Stimulated activated CD4-positive, alpha-beta T cell treated with anti-CD3 and anti-CD28 coated beads, Interleukin-4, amount 100 ng/mL, for 48 hours (primary cell): Measurements from ENCODE around the gene ATP10A.
A peak's percentile ranks its signal among the peaks of the same experiment; 100 is the strongest.

Experiments used
- DNase-seq, 2 donors: peaks; one replicate each; pipeline ENCODE4 v3.0.0-alpha.2; 2020; ENCODE audit warnings: low read depth in 2 of 2

ATP10A gene

DNA sequence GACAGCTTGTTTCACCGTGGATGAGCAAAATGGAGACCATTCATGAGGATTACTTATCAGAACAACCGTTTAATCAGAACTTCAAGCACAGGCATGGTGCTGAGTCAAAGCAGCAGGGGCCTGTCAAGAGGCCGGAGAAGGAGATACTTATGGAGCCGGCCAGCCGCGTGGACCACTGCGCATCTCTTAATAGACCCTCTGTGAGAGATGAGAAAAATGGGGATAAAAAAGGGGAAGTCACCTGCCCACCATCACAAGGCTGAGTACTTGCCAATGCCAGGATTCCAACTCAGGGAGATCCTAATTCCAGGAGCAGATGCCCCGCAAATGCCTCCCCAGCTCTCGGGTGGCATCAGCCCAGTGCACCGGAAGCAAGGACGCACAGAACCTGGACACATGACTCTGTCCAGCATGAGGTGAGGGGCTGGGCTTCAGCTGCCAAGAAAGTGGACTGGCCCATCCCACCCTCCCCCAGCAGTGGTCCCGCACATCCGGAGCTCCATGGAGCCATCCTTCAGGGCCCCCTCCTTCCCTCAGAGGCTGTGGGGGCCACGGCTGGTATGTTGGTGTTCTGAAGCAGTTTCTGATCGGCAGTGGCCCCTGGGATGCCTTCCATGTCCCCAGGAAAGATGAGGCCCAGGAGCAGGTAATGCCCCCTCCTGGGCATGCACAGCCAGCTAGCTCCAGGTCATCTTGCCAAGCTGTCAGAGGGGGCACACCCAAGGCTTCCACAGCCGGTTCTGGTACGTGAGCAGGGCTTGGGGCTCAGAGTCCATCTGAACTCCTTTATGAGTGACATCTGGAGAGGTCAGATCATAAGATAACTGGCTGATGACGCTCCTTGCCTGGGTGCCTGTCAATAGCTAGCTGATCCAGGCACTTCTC lies 143.8 kb downstream of the ATP10A start:
- DNase-seq = no peak

DNA sequence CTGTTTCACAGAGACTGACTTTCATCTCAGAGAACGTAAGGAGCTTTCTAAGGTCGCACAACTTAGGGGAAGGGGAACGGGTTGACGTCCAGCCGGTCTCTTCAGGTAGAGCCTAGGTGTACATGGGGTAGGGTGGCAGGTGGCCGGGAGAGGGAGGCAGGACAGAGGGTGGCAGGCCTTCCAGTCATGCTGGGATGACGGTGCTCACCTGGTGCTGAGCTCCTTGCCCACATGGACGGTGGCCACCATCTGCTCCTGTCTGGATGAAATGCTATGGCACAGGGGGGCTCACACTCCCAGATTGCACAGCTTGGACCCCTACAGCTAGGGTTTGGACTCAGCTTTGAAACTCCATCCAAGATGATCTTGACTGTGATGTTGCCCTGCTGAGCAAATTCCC lies 144.5 kb downstream of the ATP10A start:
- no peak for DNase-seq

DNA sequence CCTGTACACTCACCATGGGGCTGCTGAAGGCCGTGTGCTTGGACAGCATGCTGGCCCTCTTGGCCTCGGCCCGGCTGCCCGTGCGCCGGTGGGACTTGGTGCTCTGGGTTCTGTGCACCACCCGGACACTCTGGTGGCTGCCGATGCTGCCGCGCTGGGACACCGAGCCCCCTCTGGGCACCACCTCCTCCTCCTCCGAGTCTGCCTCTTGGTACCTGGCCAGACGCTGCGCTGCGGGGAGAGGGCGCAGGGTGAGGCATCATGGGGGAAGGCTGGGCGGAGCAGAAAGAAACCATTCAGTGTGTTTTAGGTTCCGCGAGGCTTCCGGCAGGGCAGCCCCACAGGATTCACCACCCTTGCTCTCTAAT lies 145.0 kb downstream of the ATP10A start:
- no peak for DNase-seq

DNA sequence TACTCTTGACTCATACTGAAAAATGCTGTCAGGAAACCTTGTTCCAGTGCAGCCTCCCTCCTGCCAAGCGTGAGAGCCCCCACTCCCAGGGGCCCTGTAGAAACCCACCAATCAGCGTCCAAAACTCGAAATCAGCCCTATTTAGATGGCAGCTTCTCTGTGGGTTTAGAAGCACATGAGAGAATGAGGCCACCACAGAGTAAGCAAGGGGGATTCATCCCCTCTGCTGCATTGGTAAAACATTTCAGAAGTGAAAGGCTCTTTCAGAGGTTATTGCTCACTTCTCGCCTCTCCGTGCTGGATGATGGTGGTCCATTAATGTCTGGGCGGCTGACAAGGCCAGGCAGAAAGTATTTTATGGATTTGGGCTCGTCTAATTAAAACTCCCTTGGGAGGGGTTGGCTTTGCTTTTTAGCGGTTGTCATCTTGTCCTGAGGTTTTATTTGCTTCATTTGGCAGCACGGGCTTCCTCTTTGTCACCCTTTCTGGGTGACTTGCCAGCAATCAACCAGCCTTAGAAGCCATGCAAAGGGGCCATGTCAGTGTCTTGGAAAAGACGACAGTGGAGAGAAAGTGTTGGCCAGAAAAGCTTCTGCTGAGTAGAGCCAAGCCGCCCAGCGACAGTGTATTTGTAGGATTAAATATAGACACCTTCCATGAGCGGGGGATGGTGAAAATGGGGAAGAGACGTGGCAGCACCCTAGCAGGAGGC lies 145.5 kb downstream of the ATP10A start:
- no peak for DNase-seq

DNA sequence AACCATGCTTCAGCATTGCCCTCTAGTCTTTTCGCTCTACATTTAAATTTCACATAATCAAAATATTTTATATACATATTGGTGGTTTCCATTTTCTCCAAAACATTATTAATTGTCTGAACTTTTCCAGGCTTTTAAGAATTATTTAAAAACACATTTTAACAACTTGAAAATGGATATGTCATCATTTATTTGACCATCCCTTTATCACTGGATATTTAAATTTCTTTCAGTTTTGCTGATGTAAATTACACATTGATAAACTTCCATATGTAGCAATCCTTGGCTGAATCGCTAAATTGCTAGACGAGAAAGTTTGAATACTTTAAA lies 146.0 kb downstream of the ATP10A start:
- no peak for DNase-seq

DNA sequence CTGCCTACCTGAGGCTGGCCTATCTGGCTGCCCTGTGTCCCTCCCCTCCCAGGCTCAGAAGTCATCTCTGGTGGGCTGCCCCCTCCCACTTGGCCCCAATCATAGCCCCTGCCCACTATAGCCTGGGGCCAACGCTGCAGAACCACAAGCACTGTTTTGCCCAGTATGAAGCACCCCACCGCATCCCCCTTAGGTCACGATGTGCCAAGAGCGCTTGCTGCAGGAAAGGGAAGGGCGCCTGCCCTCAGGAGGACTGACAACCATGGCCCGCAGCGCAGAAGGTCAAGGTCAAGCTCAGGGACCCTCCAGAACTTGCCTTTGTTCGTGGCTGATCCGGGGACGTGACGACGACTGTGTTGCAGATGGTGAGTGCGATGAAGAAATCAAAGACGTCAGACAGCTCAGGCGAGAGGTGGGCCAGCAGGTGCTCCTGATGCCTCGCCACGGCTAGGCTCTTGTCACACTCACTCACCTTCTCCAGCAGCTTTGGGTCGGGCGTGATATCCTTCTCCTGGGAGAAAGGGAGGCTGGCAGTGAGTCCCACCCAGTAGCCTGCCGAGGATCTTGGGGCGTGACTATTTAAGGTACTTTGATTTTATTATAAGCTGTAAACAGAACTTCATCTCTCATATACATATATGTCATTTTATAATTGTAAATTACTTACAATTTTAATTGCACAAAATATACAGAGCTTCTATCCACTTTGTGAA lies 146.6 kb downstream of the ATP10A start:
- no peak for DNase-seq

DNA sequence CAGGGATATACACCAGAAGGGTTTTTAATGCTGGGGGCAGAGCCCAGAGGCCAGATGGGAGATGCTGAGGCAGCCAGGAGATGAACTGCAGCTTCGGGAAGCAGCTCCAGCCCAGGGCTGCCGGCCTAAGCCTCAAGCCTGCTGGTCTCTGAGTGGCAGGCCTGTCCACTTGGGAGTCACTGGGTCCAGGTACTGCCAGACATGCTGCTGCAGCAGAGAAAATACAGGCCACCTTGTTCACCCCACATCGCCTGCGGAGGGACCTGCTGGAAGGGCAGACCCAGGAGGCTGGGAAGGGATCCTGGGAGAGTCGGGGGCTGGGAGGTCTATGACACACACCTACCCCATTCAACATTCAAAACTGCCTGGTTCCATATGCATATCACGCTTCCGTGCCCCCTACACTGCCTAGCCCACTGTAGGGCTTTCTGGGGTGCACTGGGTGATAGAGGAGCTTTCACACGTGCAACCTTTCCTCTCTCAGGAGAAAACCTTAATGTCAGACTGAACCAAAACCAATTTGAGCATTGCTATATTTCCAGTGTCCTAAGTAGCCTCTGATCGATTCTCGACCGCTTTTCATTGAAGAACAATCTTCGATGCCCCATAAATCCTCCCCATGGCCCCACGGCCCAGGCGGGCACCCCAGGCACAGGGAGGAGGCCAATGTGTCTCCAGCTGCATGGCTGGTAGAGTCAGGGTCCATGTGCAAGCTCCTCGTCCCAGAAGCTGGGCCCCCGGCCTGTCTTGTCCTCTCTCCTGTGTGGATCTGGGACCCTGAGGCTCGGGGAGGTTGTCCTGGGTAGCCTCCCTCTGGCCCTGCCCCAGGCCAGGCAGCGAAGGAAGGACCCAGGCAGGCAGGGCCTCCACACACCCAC lies 147.4 kb downstream of the ATP10A start:
- no peak for DNase-seq

DNA sequence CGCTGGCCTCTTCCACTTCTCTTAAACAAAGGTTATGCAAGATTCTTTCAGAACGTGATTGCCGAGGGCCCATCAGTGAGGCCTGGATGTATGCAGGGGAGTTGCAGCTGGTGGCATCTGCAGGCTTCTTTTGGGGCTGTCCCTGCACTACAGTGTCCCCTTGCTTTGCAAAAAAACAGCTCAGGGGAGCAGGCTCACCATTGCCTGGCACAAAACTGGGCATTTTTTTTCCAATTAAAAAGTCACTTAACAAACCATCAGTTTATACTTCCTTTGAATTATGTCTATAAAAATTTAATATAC lies 148.6 kb downstream of the ATP10A start:
- DNase-seq = no peak

DNA sequence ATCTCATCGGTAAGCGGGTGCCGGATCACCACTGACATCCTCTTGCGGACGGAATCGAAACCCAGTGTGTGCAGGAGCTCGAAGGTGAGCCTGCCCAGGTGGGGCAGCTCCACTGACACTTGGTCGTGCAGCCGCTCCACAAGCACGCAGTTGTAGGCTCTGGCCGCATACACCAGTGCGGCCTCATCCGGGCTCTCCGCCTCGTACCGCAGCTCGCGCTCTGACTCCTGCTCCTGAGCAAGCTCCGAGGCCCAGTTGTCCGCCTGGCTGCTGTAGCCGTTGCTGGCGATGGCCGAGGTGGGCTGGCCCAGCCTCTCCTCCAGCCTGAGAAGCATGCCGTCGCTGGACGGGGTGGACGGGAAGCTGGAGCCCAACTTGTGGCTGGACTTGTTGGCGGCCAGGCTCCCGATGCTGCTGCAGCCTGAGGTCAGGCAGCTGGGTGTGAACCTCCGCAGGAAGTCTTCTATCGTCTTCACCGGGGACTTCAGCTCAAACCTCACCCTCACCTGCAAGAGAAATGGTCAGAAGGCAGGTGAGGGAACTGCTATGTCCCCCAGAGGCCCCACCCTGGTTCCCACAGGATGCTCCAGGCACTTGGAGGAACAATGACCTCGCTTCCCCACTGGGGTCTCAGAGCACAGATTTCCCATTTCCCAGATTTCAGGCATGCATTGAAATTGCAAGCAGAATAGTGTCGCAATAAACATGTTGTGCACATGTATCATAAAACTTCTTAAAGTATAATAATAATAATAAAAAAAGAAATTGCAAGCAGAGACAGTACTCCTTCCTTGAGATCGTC lies 149.2 kb downstream of the ATP10A start:
- DNase-seq = no peak

DNA sequence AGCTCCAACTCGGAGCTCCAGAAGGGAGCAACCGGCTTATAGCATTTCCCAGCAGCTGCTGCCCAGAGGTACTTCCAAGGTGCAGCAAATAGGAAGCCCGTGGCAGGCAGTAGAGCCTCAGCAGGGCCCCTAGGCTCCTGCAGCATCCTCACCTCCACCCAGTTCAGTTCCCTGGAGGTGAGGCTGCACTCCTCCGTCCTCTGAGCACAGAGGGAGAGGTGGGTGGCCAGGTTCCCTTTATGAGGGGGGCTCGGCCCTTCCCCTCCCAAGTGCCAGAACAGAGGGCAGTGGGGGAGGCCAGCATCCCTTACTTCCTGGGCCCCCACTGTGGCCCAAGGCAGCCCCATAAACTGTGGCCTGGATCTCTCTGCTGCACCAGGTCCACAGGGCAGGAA lies 150.2 kb downstream of the ATP10A start:
- no peak for DNase-seq

DNA sequence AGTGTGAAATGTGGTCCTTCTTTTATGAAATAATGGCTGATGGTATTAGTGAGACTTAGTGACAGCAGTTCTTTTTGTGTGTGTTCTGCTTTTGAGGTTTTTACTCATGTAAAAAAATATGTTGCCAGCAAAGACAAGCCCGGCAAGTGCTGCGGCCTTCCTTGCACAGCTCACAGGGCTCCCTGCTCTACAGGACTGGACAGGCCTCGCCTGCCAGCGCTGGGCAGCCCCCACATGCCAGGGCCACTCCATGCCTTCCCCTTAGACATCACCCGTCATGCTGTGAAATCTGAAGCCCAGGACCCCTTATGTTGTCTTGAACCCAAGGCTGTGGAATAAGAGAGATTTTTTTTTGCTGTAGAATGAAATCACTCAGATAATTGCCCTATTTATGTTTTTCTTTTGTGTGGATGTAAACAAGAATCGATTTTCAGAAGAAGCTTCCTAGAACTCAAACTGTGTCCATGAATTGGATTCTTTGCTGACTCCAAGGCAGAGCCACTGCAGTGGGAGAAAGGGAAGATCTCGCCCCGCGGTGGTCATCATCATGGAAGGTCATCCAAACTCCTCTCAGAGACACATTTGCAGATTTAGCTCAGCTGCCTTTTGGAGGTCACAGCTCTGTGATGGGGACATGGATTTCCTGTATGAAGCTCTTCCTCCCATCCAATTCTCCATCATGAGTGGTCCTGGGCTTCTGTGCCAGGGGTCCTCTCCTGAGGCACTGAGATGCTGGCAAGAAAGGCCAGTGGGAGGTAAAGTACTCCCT lies 150.8 kb downstream of the ATP10A start:
- no peak for DNase-seq

DNA sequence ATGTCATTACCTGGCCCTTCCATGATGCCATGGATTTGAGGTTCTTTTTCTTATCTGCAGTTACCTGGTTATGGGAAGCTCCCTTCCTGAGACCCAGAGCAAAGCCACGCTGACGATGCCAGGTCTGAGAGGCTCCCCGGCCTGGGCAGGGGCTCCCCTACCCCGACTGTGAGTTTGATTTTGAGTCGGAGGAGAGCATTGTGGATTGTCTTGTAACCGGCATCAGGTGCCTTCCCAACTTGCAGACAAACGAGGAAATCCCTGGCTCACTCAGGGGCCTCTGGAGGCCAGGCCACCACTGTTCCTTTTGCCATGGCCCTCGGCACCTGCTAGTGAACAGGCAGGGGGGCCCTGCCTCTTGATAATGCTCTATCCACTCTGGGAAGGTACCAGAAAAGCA lies 151.4 kb downstream of the ATP10A start:
- no peak for DNase-seq

DNA sequence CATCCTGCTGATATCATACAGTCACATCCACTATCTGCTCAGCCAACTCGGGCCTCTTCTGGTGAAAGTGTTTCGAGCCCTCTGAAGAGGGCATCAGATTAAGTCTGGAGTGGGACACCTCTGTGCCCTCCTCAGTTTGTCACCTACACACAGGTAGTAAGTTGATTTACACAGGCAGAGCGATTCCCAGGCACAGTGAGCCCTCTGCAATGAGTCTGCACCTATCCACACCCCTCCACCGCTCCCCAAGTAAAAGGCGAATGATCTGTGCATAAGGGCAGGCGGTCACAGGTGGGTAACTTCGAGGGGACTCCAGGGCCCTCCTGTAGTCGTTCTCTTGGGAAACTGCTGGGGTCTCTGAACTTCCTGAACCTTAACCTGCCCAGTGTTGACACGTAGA lies 152.0 kb downstream of the ATP10A start:
- no peak for DNase-seq

DNA sequence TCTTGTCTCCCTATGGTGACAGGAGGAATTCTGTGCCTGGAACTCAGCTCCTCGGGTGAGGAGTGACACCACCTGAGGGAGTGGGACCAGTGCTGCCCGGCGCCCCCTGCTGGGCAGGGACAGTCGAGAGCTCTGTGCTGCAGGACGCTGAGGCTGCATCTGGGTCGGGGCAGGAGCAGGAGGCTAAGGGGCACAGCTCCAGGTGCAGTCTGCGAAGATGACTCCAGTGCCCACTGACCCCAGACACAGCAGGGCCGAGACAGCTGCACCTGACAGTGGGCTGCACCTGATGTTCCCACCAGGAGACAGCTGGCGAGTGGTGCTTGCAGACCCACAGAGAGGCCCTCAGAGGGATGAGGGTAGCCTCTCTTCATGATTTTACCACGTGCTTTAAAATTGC lies 152.9 kb downstream of the ATP10A start:
- DNase-seq = peak; percentile 30 to 46

DNA sequence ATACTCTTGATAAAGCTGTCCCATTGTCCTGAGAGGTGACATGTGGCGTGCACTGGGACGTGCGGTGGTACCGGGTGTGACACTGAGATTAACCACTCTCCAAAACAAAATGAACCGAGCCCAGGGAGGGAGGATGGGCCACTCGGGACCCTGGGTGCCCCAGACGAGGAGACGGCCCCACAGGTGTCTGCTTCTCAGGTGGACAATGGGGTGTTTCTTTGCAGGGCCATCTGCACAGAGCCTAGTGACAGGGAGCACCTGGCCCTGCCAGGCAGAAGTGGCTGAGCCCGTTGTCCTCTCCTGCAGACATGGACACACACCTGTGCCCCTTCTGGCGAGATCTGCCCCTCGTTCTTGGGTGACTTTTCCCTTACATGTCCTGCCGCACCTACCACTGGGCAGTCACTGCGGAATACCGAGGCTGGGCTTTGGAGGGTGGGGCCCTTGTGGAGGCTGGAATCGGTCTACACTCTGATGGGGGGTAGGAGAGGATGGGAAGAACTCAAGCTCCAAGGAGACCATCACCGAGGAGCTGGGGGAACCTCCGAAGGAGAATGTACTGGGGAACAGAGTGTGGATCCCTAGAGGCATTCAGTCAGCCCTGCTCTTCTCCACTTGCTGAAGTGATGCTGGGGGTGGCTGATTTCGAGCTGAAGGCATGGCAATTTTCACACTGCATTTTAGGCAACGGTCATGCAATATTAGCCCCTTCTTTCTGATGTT lies 153.5 kb downstream of the ATP10A start:
- no peak for DNase-seq

DNA sequence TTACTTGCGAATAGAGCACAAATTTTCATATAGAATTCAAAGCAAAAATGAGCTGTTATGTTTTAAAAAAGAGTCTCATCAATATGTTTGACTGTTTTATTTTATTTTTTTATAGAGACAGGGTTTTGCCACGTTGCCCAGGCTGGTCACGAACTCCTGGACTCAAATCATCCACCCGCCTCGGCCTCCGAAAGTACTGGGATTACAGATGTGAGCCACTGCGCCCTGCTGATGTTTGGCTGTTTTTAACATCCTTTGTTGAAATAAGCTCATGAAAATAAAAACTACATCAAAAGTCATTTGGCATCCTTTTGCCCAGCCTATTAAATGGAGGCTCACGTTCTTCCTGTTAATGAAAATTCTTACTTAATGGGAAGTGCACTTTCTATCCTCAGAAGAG lies 154.7 kb downstream of the ATP10A start:
- no peak for DNase-seq

DNA sequence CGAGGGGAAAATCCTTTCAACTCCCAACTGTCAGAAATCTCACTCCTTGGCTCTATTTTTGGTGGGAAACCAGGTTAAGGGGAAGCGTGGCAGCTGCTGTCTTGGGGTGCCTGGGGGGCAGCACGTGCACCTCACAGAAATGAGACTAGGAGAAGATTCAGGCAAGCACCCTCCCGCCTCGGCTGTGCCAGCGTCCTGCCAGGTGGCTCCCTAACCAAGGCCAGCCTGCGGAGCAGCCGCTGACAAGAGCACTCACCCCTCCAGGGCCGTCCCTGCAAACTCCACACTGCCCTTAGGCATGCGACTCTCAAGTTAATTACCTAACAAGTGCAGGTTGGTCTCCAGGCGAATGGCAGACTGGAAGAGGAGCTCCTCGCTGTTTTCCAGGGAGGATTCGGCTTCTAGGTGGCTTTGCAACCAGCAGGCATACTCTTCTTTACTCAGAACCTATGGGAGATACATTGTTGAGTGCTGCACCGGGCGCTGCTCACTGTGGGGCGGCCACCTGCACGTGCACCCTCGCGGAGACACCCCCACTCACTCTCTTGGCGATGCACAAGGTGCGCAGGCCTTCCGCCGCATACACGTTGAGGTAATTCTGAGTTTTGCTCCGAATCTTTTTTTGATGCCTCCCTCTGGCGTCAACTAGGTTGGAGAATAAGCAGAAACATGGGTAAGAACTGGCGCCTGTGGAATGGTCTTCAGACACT lies 155.3 kb downstream of the ATP10A start:
- DNase-seq = no peak

DNA sequence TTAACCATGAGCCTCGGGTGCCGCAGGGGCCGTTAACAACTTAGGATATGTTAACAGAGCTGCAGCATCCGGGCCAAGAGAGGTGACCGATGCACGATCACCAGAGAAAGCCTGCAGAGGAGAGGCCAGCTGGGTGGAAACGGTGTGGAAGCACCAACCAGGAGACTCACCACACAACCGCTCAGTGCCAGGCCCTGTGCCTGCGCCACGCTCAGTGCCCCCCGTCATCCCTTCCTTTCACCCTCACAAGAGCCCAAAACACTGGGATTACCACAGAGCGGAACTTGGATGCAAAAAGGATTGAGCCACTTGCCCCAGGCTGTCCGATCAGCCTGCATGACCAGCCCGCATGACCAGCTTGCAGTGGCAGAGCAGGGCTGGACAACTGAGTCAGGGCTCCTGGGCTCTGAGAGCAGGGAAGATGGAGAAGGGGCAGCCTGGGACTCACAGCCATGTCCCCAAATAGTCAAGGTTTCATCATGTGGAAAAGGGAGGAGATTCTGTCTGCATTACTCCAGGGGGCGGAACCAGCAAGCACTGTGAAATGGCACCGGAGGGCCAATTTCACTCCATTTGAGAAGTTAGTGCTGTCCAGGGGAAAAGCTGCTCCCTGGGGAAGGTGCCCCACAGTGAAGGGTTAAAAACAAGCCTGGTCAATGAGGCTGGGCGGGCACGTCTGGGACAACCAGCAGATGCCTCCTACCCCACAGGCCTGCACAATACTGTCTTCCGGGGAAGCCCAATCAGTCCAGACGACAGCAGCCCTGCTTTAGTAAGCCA lies 156.8 kb downstream of the ATP10A start:
- DNase-seq = no peak
